K562 (cell line): ENCODE measurements around the gene FGF2. TPM values are rescaled to one million over a fixed set of nuclear protein-coding genes. Genes with fewer than 3 reads are reported as not detected.

Source experiments
- ARHGAP35 ChIP-seq: fragments of 450-650 bp; IDR thresholded peaks from 2 replicates; pipeline ENCODE4 v1.6.1; 2018; ENCODE audit not compliant: partially characterized antibody
- BACH1 ChIP-seq: fragments of 200-800 bp; sonication (Bioruptor generic); IDR thresholded peaks from 2 replicates; pipeline ENCODE4 v1.6.1; 2016; ENCODE audit warnings: missing genetic modification characterization, missing compliant biosample characterization
- CHD2 ChIP-seq: IDR thresholded peaks from 2 replicates; pipeline ENCODE4 v1.6.1; 2011; ENCODE audit warnings: low read depth, low read length
- CXXC5 ChIP-seq: fragments of 250-450 bp; sonication (Bioruptor Pico); IDR thresholded peaks from 2 replicates; pipeline ENCODE4 v1.8.0; 2022; ENCODE audit warnings: inconsistent platforms, mild to moderate bottlenecking, moderate library complexity
- FUS ChIP-seq: fragments of 200-400 bp; formaldehyde crosslinking; optimal IDR thresholded peaks from 2 replicates; pipeline ENCODE3; 2017; ENCODE audit warnings: low read depth, low read length
- HDAC3 ChIP-seq: fragments of 450-650 bp; IDR thresholded peaks from 2 replicates; pipeline ENCODE4 v1.6.1; 2018; ENCODE audit warnings: borderline replicate concordance, mild to moderate bottlenecking, moderate library complexity; ENCODE audit not compliant: partially characterized antibody
- HMGN3 ChIP-seq: IDR thresholded peaks from 2 replicates; pipeline ENCODE4 v1.6.1; 2011; ENCODE audit warnings: borderline replicate concordance, low read depth, mild to moderate bottlenecking, mixed read lengths, low read length; ENCODE audit not compliant: insufficient read length; ENCODE audit errors: extremely low read depth
- IRF2 ChIP-seq: sonication (generic); formaldehyde crosslinking; IDR thresholded peaks from 2 replicates; pipeline ENCODE4 v1.8.1; 2022; ENCODE audit warnings: mild to moderate bottlenecking, missing genetic modification reagents
- MAX ChIP-seq: sonication (generic); formaldehyde crosslinking; IDR thresholded peaks from 2 replicates; pipeline ENCODE4 v1.9.0; 2022; ENCODE audit warnings: mild to moderate bottlenecking, missing genetic modification reagents
- NCOA6 ChIP-seq: fragments of 450-650 bp; IDR thresholded peaks from 2 replicates; pipeline ENCODE4 v1.6.1; 2017; ENCODE audit warnings: mild to moderate bottlenecking
- PATZ1 ChIP-seq: fragments of 250-450 bp; sonication (Bioruptor Pico); IDR thresholded peaks from 2 replicates; pipeline ENCODE4 v1.5.0; 2020; ENCODE audit warnings: mild to moderate bottlenecking, borderline replicate concordance
- PCBP1 ChIP-seq: fragments of 200-400 bp; formaldehyde crosslinking; IDR thresholded peaks from 2 replicates; pipeline ENCODE4 v1.6.1; 2018; ENCODE audit warnings: mild to moderate bottlenecking, low read depth, low read length; ENCODE audit not compliant: poor library complexity, severe bottlenecking
- RBM39 ChIP-seq: fragments of 200-400 bp; formaldehyde crosslinking; optimal IDR thresholded peaks from 2 replicates; pipeline ENCODE3; 2018; ENCODE audit warnings: low read depth, low read length
- RUNX1 ChIP-seq: sonication (generic); IDR thresholded peaks from 2 replicates; pipeline ENCODE4 v1.6.1; 2016; ENCODE audit warnings: antibody characterized with exemption, low read depth
- SAFB ChIP-seq: fragments of 200-400 bp; formaldehyde crosslinking; IDR thresholded peaks from 2 replicates; pipeline ENCODE4 v1.6.1; 2017; ENCODE audit warnings: low read depth, low read length, borderline replicate concordance
- SUPT5H ChIP-seq: fragments of 450-650 bp; IDR thresholded peaks from 2 replicates; pipeline ENCODE4 v1.6.1; 2016
- YBX1 ChIP-seq: fragments of 450-650 bp; IDR thresholded peaks from 2 replicates; pipeline ENCODE4 v1.7.1; 2016; ENCODE audit warnings: mild to moderate bottlenecking
- polyA plus RNA-seq, 8 experiments: library from polyadenylated mRNA; depleted of rRNA in 4 of 8; stranded (reverse) in 5 of 8; unstranded in 3 of 8; fragments of >200 nt; fragmentation: Nextera tagmentation in 2 of 8; fragmentation: Illumina TruSeq in 1 of 8; extraction: Ambion mirVana in 2 of 8; extraction: Trizol in 1 of 8; gene quantifications; 2 replicates each; pipeline versions ENCODE4 v1.2.1 to v1.2.3, GENCODE V29; 2011 to 2014; ENCODE audit warnings: inconsistent platforms in 1 of 8, missing spikeins in 1 of 8
- total RNA-seq, 7 experiments: library from RNA; depleted of rRNA in 6 of 7; stranded (reverse); fragments of >200 nt in 6 of 7; fragmentation: Illumina TruSeq in 2 of 7; extraction: Trizol in 2 of 7; gene quantifications; 2 replicates each; pipeline versions ENCODE4 v1.2.1 to v1.2.3, GENCODE V29; 2011 to 2021; ENCODE audit warnings: low replicate concordance in 1 of 7
- TF ChIP-seq, protein P1 (sequence below): sonication (generic); formaldehyde crosslinking; IDR thresholded peaks from 2 replicates; pipeline ENCODE4 v1.8.0; 2022; ENCODE audit warnings: mild to moderate bottlenecking, missing genetic modification reagents
- TF ChIP-seq, protein P2 (sequence below): fragments of 250-450 bp; sonication (Bioruptor Pico); IDR thresholded peaks from 2 replicates; pipeline ENCODE4 v1.4.0; 2020; ENCODE audit warnings: mild to moderate bottlenecking, moderate library complexity
- TF ChIP-seq, protein P3 (sequence below): fragments of 450-650 bp; IDR thresholded peaks from 2 replicates; pipeline ENCODE4 v1.6.1; 2017; ENCODE audit warnings: antibody characterized with exemption
- TF ChIP-seq, protein P4 (sequence below): sonication (generic); formaldehyde crosslinking; IDR thresholded peaks from 2 replicates; pipeline ENCODE4 v1.8.0; 2022; ENCODE audit warnings: mild to moderate bottlenecking, missing genetic modification reagents

Gene FGF2
- total and polyA plus RNA-seq, 9 of the 15 experiments (the other 6 are each of a cell fraction or from before 2014, with no cell fraction given) = 2.5 to 19.4 (median 9.2) TPM

DNA sequence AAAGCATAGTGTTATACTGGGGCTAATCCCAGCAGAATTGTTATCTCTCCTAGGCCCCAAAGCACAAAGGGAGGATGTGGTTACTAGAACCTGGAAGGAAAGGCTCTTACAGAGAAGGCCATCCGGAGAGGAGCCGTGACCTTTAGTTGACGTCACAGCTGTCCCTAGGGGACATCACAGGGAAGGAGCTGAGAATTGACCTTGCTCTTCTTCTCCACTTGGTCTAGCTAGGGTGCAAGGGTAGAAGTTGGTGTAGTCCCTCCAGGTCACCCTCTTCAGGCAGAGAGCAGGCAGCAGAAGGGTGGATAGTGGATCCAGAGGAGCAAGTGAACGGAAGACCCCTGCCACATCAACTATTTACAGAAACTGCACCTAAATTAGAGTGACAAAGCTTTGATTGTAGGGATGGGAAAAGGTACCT is 22.8 kb upstream of the FGF2 start (continued):
- TF ChIP-seq PATZ1 (CRISPR knock-in tag) (no peak), CXXC5 (CRISPR knock-in tag) (peak; percentile 23; the same call in 1 of the 2 replicates), FUS (no peak), PCBP1 (no peak), SUPT5H (no peak), CHD2 (no peak), IRF2 (no peak), BACH1 (tag) (no peak), HMGN3 (no peak), SAFB (no peak), RBM39 (no peak), RUNX1 (no peak), ARHGAP35 (no peak), HDAC3 (no peak), YBX1 (no peak), NCOA6 (no peak), MAX (CRISPR knock-in tag) (no peak)
- TF ChIP-seq, protein P1, sequence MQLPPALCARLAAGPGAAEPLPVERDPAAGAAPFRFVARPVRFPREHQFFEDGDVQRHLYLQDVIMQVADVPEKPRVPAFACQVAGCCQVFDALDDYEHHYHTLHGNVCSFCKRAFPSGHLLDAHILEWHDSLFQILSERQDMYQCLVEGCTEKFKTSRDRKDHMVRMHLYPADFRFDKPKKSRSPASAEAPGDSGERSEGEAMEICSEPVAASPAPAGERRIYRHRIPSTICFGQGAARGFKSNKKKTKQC (CRISPR knock-in tag) = no peak
- TF ChIP-seq, protein P2, sequence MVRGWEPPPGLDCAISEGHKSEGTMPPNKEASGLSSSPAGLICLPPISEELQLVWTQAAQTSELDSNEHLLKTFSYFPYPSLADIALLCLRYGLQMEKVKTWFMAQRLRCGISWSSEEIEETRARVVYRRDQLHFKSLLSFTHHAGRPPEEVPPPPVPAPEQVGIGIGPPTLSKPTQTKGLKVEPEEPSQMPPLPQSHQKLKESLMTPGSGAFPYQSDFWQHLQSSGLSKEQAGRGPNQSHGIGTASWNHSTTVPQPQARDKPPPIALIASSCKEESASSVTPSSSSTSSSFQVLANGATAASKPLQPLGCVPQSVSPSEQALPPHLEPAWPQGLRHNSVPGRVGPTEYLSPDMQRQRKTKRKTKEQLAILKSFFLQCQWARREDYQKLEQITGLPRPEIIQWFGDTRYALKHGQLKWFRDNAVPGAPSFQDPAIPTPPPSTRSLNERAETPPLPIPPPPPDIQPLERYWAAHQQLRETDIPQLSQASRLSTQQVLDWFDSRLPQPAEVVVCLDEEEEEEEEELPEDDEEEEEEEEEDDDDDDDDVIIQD (CRISPR knock-in tag) = no peak
- TF ChIP-seq, protein P3, sequence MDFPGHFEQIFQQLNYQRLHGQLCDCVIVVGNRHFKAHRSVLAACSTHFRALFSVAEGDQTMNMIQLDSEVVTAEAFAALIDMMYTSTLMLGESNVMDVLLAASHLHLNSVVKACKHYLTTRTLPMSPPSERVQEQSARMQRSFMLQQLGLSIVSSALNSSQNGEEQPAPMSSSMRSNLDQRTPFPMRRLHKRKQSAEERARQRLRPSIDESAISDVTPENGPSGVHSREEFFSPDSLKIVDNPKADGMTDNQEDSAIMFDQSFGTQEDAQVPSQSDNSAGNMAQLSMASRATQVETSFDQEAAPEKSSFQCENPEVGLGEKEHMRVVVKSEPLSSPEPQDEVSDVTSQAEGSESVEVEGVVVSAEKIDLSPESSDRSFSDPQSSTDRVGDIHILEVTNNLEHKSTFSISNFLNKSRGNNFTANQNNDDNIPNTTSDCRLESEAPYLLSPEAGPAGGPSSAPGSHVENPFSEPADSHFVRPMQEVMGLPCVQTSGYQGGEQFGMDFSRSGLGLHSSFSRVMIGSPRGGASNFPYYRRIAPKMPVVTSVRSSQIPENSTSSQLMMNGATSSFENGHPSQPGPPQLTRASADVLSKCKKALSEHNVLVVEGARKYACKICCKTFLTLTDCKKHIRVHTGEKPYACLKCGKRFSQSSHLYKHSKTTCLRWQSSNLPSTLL = no peak
- TF ChIP-seq, protein P4, sequence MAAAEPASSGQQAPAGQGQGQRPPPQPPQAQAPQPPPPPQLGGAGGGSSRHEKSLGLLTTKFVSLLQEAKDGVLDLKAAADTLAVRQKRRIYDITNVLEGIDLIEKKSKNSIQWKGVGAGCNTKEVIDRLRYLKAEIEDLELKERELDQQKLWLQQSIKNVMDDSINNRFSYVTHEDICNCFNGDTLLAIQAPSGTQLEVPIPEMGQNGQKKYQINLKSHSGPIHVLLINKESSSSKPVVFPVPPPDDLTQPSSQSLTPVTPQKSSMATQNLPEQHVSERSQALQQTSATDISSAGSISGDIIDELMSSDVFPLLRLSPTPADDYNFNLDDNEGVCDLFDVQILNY (CRISPR knock-in tag) = no peak
